Tibial nerve (tissue), 3 donors: ENCODE data around the gene RPP30.

Experiments used
- POLR2A ChIP-seq, 2 donors: fragments of 450-650 bp; IDR thresholded peaks; one replicate each; pipeline ENCODE4 v1.6.1; 2017; ENCODE audit warnings: antibody characterized with exemption in 2 of 2, mild to moderate bottlenecking in 2 of 2, moderate library complexity in 2 of 2
- TF ChIP-seq, protein P1 (sequence below), 5 experiments: fragments of 200-600 bp in 3 of 5; fragments of 450-650 bp in 2 of 5; sonication (generic) in 3 of 5; IDR thresholded peaks; one replicate each; pipeline ENCODE4 v1.5.1; 2016 to 2019; ENCODE audit warnings: antibody characterized with exemption in 5 of 5, mild to moderate bottlenecking in 3 of 5, moderate library complexity in 2 of 5

DNA sequence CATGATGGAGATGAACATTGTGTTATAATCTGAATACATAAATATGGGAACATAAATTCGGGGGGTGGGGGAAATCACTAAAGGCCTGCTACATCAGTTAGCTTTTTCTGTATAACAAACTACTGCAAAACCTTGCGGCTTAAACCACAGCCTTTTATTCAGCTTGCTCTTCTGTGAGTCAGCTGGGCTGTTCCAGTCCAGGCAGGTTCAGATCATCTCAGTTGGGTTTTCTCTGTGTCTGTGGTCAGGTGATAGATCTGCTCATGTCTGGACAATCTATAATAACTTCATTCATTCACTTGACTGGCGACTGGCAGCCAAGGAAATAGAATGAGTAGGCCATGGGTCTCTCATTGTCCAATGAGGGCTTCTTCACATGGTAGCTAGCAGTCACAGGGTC lies 37.4 kb upstream of the RPP30 start:
- TF ChIP-seq, protein P1, sequence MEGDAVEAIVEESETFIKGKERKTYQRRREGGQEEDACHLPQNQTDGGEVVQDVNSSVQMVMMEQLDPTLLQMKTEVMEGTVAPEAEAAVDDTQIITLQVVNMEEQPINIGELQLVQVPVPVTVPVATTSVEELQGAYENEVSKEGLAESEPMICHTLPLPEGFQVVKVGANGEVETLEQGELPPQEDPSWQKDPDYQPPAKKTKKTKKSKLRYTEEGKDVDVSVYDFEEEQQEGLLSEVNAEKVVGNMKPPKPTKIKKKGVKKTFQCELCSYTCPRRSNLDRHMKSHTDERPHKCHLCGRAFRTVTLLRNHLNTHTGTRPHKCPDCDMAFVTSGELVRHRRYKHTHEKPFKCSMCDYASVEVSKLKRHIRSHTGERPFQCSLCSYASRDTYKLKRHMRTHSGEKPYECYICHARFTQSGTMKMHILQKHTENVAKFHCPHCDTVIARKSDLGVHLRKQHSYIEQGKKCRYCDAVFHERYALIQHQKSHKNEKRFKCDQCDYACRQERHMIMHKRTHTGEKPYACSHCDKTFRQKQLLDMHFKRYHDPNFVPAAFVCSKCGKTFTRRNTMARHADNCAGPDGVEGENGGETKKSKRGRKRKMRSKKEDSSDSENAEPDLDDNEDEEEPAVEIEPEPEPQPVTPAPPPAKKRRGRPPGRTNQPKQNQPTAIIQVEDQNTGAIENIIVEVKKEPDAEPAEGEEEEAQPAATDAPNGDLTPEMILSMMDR (IDR thresholded peaks at IDR 0.05): no peak
- no peak for TF ChIP-seq POLR2A (IDR thresholded peaks at IDR 0.05)
